RWPE1 (cell line): ENCODE data around the gene UNC45A.

Source experiments
- CTCF ChIA-PET: fragments of 350-600 bp; sonication (Branson Sonifier 250); formaldehyde crosslinking; extraction: SDS; loops from one replicate; lab custom pipeline; 2021; lab: Yijun Ruan, JAX
- POLR2A ChIA-PET: fragments of 400-600 bp; formaldehyde crosslinking; extraction: SDS; loops from one replicate; lab custom pipeline; 2020; ENCODE audit warnings: antibody characterized with exemption; ENCODE audit not compliant: low non-redundant PET; lab: Yijun Ruan, JAX
- DNase-seq: peaks from one replicate; pipeline ENCODE4 v3.0.0; 2012; ENCODE audit warnings: low spot score
- H3K27ac ChIP-seq: fragments of 450-650 bp; 2 replicates; pipeline ENCODE4 v1.5.1; 2017
- TF ChIP-seq, protein P1 (sequence below): fragments of 450-650 bp; conservative IDR thresholded peaks from 2 replicates; pipeline ENCODE4 v1.5.1; 2017; ENCODE audit warnings: low read depth, mild to moderate bottlenecking

UNC45A gene

DNA sequence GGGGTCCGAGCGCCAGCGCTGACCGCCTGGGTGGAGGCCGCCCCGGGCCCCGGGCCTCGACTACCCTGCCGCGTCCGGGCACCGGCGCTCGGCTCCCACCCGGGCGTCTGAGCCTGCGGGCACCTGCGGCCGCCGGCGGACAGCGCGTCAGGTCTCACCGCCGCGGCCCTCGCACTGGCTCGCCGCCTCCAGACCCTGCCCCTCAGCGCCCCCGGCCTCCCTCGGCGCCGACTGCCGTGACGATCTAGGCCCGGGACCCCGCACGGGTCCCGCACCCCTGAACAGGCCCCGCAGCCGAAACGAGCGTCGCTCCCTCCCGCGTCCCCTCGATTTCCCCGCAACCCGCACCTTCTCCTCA, 59.0 kb downstream of the UNC45A start:
- CTCF ChIA-PET = interaction anchor here (0.7 kb wide), 1 partner anchor 62 kb away, joined by 4 read pairs; no protein-coding TSS in a partner anchor
- POLR2A ChIA-PET = interaction anchor here (0.5 to 0.7 kb wide), 2 partner anchors 37 to 41 kb away, joined by 3 to 4 read pairs; no protein-coding TSS in a partner anchor

GRCh38 chr15:90994417-90995311, 59.6 kb downstream of the UNC45A start, which contains the start of gene PRC1:
Gene PRC1 (minus strand): TSS chr15:90994535. CDS start chr15:90994417, 118 bp downstream.
- H3K27ac ChIP-seq = peak within 1 kb of the TSS; percentile 86
- POLR2A ChIA-PET = interaction anchor here (0.5 to 0.7 kb wide), 2 partner anchors 38 to 41 kb away, joined by 3 to 4 read pairs; no protein-coding TSS in a partner anchor
- DNase-seq = peak; percentile 99
- TF ChIP-seq, protein P1, sequence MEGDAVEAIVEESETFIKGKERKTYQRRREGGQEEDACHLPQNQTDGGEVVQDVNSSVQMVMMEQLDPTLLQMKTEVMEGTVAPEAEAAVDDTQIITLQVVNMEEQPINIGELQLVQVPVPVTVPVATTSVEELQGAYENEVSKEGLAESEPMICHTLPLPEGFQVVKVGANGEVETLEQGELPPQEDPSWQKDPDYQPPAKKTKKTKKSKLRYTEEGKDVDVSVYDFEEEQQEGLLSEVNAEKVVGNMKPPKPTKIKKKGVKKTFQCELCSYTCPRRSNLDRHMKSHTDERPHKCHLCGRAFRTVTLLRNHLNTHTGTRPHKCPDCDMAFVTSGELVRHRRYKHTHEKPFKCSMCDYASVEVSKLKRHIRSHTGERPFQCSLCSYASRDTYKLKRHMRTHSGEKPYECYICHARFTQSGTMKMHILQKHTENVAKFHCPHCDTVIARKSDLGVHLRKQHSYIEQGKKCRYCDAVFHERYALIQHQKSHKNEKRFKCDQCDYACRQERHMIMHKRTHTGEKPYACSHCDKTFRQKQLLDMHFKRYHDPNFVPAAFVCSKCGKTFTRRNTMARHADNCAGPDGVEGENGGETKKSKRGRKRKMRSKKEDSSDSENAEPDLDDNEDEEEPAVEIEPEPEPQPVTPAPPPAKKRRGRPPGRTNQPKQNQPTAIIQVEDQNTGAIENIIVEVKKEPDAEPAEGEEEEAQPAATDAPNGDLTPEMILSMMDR = no peak
- CTCF ChIA-PET = interaction anchor here (0.7 kb wide), 1 partner anchor 62 kb away, joined by 4 read pairs; no protein-coding TSS in a partner anchor

More for the DNA sequence above, 59.0 kb downstream of the UNC45A start:
- H3K27ac ChIP-seq = peak overlapping the region; percentile 86
- DNase-seq = peak; percentile 20
- TF ChIP-seq, protein P1 = no peak

DNA sequence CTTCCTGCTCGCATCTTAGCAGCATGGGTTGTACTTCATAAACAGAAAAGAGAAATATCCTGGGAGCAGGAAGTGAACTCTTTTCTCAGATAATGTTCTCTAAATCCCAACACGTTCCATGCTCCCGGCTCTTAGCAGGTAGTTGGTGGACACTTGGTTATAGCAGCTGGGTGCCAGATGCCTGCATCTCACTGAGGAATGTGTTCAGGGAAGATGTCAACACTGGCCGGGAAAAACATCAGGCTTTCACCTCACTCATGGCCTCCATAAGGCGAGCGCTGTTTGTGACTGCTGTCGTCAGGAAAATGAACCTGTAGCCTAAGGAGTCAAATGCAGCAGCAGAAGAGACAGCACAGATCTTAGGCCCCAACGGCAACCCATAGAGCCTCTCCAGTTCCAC, 63.7 kb downstream of the UNC45A start:
- ChIA-PET POLR2A (no interaction called here), CTCF (interaction anchor here (0.5 kb wide), 1 partner anchor 58 kb away, joined by 3 read pairs; no protein-coding TSS in a partner anchor)
- H3K27ac ChIP-seq = no peak overlapping the region
- DNase-seq = no peak
- TF ChIP-seq, protein P1 = no peak

DNA sequence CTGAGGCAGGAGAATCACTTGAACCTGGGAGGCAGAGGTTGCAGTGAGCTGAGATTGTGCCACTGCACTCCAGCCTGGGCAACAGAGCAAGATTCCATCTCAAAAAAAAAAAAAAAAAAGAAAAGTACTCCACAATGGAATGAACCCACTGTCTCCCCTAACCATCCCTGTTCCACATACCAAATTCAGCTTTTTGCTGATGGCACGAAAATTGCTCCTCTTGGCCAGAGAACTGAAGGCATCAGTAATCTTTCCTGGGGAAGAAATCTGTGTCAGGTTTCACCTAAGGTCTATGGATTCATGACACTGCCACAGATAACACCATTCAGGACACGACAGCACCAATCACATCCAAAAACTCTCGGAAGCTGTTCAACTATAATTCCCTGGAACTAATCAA, 66.1 kb downstream of the UNC45A start:
- ChIA-PET POLR2A (no interaction called here), CTCF (interaction anchor here (0.9 kb wide), 1 partner anchor 45 kb away, joined by 3 read pairs; no protein-coding TSS in a partner anchor)
- TF ChIP-seq, protein P1 = no peak
- H3K27ac ChIP-seq = no peak overlapping the region
- no peak for DNase-seq
